PC-3 (cell line): ENCODE results near the gene SPIRE2. TPM values are rescaled to one million over a fixed set of nuclear protein-coding genes. Genes with fewer than 3 reads are reported as not detected.

Source experiments
- ATAC-seq: fragments of 200-7000 bp; cut with Tn5 transposase; 2 replicates; pipeline ENCODE4 v1.9.1; 2020; ENCODE audit warnings: mild to moderate bottlenecking, moderate library complexity
- BruUV-seq: library from RNA; stranded (reverse); fragments of 400-500 nt; replicated peaks from 2 replicates; lab custom pipeline; 2021; lab: Mats Ljungman, UMichigan
- CTCF ChIA-PET: fragments of 300-600 bp; sonication (Branson Sonifier 250); formaldehyde crosslinking; loops from one replicate; lab custom pipeline; 2022; ENCODE audit warnings: antibody characterized with exemption; lab: Charles Lee
- POLR2A ChIA-PET: fragments of 300-600 bp; sonication (Branson Sonifier 250); formaldehyde crosslinking; loops from one replicate; lab custom pipeline; 2022; ENCODE audit warnings: antibody characterized with exemption; ENCODE audit not compliant: unreplicated experiment; lab: Charles Lee
- DNase-seq: peaks from one replicate; pipeline ENCODE4 v3.0.0-alpha.2; 2015
- H2AFZ ChIP-seq: fragments of 300-600 bp; sonication (generic); 2 replicates; pipeline ENCODE4 v1.6.0; 2016; ENCODE audit warnings: antibody characterized with exemption, low read length
- H3F3A ChIP-seq: fragments of 300-600 bp; sonication (generic); one replicate; pipeline ENCODE4 v1.6.0; 2017; ENCODE audit warnings: antibody characterized with exemption, low read length, control low read depth, mild to moderate bottlenecking; ENCODE audit not compliant: unreplicated experiment
- H3K27ac ChIP-seq: fragments of 300-600 bp; sonication (generic); 2 replicates; pipeline ENCODE4 v1.5.1; 2016; ENCODE audit warnings: mild to moderate bottlenecking, low read length
- H3K27me3 ChIP-seq: fragments of 300-600 bp; sonication (generic); 2 replicates; pipeline ENCODE4 v1.6.1; 2016; ENCODE audit warnings: low read length, mixed read lengths
- H3K36me3 ChIP-seq: fragments of 300-600 bp; sonication (generic); 2 replicates; pipeline ENCODE4 v1.6.1; 2016; ENCODE audit warnings: low read depth, mixed run types, low read length, mixed read lengths
- H3K4me1 ChIP-seq: fragments of 300-600 bp; sonication (generic); 2 replicates; pipeline ENCODE4 v1.5.1; 2016; ENCODE audit warnings: low read length; ENCODE audit not compliant: insufficient read depth
- H3K4me2 ChIP-seq: fragments of 300-600 bp; sonication (generic); 2 replicates; pipeline ENCODE4 v1.6.0; 2016; ENCODE audit warnings: low read length
- H3K4me3 ChIP-seq: fragments of 300-600 bp; sonication (generic); 2 replicates; pipeline ENCODE4 v1.5.1; 2016; ENCODE audit warnings: mild to moderate bottlenecking, low read length, mixed read lengths
- H3K79me2 ChIP-seq: fragments of 300-600 bp; sonication (generic); 2 replicates; pipeline ENCODE4 v1.6.1; 2017; ENCODE audit warnings: low read length, mixed read lengths
- H3K9ac ChIP-seq: fragments of 300-600 bp; sonication (generic); 2 replicates; pipeline ENCODE4 v1.6.0; 2016; ENCODE audit warnings: mild to moderate bottlenecking, low read length
- H3K9me2 ChIP-seq: fragments of 300-600 bp; sonication (generic); replicated peaks from 2 replicates; pipeline ENCODE4 v1.6.1; 2016; ENCODE audit warnings: mixed run types, low read length, mixed read lengths
- H3K9me3 ChIP-seq: fragments of 300-600 bp; sonication (generic); 2 replicates; pipeline ENCODE4 v1.6.1; 2016; ENCODE audit warnings: low read length, mixed read lengths
- H4K20me1 ChIP-seq: fragments of 300-600 bp; sonication (generic); 2 replicates; pipeline ENCODE4 v1.6.1; 2016; ENCODE audit warnings: low read length, mixed read lengths
- CTCF ChIP-seq: fragments of 300-600 bp; sonication (generic); conservative IDR thresholded peaks from 2 replicates; pipeline ENCODE4 v1.5.1; 2017; ENCODE audit warnings: antibody characterized with exemption, low read depth, mild to moderate bottlenecking, low read length
- EZH2 ChIP-seq: fragments of 300-600 bp; sonication (generic); IDR thresholded peaks from one replicate; pipeline ENCODE4 v1.6.1; 2017; ENCODE audit warnings: antibody characterized with exemption, mild to moderate bottlenecking, low read length; ENCODE audit not compliant: unreplicated experiment
- EZH2phosphoT487 ChIP-seq: fragments of 300-600 bp; sonication (generic); IDR thresholded peaks from 2 replicates; pipeline ENCODE4 v1.6.1; 2018; ENCODE audit warnings: mild to moderate bottlenecking, antibody characterized with exemption, low read length, borderline replicate concordance
- intact Hi-C: fragments of 100-400 bp; cut with micrococcal nuclease; formaldehyde crosslinking; loops from 2 replicates; pipeline ENCODE4 v1.9.0; 2023
- total RNA-seq: library from RNA; depleted of rRNA; stranded (reverse); fragments of >200 nt; gene quantifications from 2 replicates; pipeline ENCODE4 v1.2.3, GENCODE V29; 2014

SPIRE2 gene
- total RNA-seq, 1 experiment from 2014 or later: 13.2 TPM

DNA sequence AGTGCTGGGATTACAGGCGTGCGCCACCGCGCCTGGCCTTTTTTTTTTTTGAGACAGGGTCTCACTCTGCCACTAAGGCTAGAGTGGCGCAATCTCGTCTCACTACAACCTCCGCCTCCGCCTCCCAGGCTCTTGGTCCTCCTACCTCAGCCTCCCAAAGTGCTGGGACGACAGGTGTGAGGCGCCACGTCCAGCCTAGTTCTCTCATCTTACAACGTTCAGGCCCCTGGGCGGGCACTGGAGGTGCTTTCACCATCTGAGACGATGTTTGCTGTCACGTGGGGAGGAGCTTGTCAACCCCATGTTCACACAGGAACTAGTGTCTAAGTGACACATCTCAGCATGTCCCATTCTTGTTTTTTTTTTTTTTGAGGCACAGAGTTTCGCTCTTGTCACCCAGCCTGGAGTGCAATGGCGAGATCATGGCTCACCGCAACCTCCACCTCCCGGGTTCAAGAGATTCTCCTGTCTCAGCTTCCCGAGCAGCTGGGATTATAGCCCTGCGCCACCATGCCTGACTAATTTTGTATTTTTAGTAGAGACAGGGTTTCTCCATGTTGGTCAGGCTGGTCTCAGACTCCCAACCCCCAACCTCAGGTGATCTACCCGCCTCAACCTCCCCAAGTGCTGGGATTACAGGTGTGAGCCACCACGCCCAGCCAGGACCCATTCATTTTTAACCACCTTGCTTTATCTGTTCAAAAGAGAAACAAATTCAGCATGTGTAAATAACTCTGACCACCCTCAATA, 6.7 kb upstream of the SPIRE2 start:
- no peak for ATAC-seq
- no peaks in the 10 kb centered on the region for H3K9me3 ChIP-seq

DNA sequence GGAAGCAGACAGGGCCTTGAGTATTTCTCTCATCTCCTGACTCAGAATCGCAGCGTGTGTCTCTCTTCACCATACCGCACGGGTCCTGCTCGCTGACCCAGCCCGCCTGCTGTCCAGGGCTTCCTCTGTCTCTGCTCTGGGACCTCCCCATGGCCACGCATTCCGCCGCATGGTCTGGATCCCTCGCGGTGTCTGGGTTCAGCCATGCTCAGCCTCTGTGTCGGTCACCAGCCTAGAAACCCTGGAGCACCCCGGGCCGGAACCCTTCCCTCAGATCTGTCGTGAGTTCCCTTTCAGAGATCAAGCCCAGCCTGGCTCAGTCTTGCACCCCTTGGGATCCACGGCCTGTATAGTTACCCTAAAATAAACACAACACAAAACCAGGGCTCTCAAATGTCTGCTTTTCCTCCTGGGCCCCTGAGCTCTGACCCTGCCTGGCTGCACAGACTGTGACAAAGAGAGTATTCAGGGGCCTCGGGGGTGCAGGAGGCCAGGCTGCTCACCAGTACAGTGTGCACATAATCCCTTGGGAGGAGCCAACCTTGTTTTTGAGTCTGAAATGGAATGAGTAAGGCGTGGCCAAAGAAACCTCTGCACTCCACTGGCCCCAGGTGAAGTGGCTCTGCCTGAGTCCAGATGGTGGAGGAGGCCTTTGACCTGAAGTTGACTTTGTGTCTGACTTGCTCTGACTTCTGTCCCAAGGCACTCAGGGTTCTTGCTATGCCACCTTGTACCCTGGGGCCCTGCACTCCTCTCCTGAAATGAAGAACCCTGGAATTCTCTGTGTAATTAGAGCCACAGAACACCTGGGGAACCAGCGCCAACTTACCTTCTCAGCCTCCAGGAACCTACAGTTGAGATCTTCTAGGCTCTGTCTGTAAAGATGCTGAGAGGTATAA, 5.8 kb upstream of the SPIRE2 start:
- Histone ChIP-seq H2AFZ (no peak overlapping the region), H3K4me2 (no peak overlapping the region), H3K36me3 (no peaks in the 10 kb centered on the region), H3K4me3 (no peak overlapping the region), H3K9me2 (no peaks in the 10 kb centered on the region), H4K20me1 (no peaks in the 10 kb centered on the region), H3K9ac (no peak overlapping the region), H3F3A (no peaks in the 10 kb centered on the region), H3K9me3 (no peaks in the 10 kb centered on the region), H3K79me2 (peaks cover 16% of the 10 kb centered on the region), H3K27ac (no peak overlapping the region), H3K27me3 (no peaks in the 10 kb centered on the region), H3K4me1 (peaks cover 11% of the 10 kb centered on the region)
- DNase-seq (no peak), ATAC-seq (peak; percentile 54)
- no peak for TF ChIP-seq EZH2phosphoT487
- TF ChIP-seq EZH2: no peak
- no peak for TF ChIP-seq CTCF
- ChIA-PET POLR2A (no interaction called here), CTCF (no interaction called here)
- BruUV-seq: no TSS peak
- intact Hi-C loops: no loop called here

More for the DNA sequence above, 6.7 kb upstream of the SPIRE2 start:
- ChIA-PET POLR2A (no interaction called here), CTCF (no interaction called here)
- Histone ChIP-seq H3K27ac (no peak overlapping the region), H3K4me1 (peaks cover 13% of the 10 kb centered on the region), H2AFZ (no peak overlapping the region), H3K79me2 (peaks cover 21% of the 10 kb centered on the region), H3K4me3 (no peak overlapping the region), H3K9me2 (no peaks in the 10 kb centered on the region), H4K20me1 (no peaks in the 10 kb centered on the region), H3F3A (no peaks in the 10 kb centered on the region), H3K36me3 (no peaks in the 10 kb centered on the region), H3K4me2 (no peak overlapping the region), H3K9ac (no peak overlapping the region), H3K27me3 (no peaks in the 10 kb centered on the region)
- no TSS peak for BruUV-seq
- intact Hi-C loops: no loop called here
- TF ChIP-seq EZH2phosphoT487 (no peak), CTCF (no peak), EZH2 (no peak)
- no peak for DNase-seq
